GM21717 (cell line): ENCODE results near the gene MAPK10.

Experiments
- ATAC-seq: cut with Tn5 transposase; IDR thresholded peaks from one replicate; pipeline ENCODE4 v1.9.1; 2021; ENCODE audit warnings: mild to moderate bottlenecking, moderate library complexity; ENCODE audit not compliant: unreplicated experiment

Gene MAPK10

GRCh38 chr4:85946821-85947220 lies 413.0 kb downstream of the MAPK10 start:
- no peak for ATAC-seq

GRCh38 chr4:85942107-85942506 lies 417.7 kb downstream of the MAPK10 start:
- ATAC-seq = no peak

- ATAC-seq = no peak
Observed at GRCh38 chr4:85940151-85940550, 419.7 kb downstream of the MAPK10 start.
